ENCODE results near the gene FAM50B. TPM values are rescaled to one million over a fixed set of nuclear protein-coding genes. Genes with fewer than 3 reads are reported as not detected.
"Not testable (repeated sequence)": the region's sequence is repeated elsewhere in the genome, so short reads cannot be mapped to it uniquely, and the experiment has no call there.

Gene FAM50B
- total RNA-seq, 1 donor from 2014 or later = 4.4 TPM

DNA sequence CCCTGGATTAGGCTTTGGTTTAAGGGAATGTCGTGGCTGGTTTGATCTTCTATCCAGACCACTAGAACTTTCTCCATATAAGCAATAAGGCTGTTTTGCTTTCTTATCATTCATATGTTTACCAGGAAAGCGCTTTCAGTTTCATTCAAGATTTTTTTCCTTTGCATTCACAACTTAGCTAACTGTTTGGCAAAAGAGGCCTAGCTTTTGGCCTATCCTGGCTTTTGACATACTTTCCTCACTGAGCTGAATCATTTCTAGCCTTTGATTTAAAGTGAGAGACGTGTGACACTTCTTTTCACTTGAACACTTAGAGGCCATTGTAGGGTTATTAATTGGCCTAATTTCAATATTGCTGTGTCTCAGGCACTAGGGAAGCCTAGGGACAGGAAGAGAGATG is 1.7 kb upstream of the FAM50B start:
- DNase-seq (ENCODE audit: low read depth in 2 of 2) = no peak

DNA sequence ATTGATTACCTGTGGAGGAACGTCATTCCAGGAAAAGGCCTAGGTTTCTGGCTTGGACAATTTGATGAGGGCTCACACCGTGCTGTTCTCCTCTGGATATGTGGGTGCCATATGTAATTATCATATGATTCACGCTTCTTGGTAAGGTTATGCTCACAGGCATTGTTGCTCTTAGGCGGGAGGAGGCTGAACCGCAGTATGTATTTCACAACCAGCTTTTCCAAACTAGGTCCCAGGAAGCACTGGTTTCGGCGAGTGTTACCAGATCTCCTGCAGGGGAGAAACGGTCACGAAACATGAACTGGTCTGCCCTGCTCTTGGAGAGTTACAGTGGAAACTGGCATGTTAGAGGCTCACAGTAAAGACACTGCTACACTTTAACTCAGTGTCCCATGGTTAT is 793 bp upstream of the FAM50B start:
- DNase-seq (ENCODE audit: low read depth in 2 of 2) = no peak

DNA sequence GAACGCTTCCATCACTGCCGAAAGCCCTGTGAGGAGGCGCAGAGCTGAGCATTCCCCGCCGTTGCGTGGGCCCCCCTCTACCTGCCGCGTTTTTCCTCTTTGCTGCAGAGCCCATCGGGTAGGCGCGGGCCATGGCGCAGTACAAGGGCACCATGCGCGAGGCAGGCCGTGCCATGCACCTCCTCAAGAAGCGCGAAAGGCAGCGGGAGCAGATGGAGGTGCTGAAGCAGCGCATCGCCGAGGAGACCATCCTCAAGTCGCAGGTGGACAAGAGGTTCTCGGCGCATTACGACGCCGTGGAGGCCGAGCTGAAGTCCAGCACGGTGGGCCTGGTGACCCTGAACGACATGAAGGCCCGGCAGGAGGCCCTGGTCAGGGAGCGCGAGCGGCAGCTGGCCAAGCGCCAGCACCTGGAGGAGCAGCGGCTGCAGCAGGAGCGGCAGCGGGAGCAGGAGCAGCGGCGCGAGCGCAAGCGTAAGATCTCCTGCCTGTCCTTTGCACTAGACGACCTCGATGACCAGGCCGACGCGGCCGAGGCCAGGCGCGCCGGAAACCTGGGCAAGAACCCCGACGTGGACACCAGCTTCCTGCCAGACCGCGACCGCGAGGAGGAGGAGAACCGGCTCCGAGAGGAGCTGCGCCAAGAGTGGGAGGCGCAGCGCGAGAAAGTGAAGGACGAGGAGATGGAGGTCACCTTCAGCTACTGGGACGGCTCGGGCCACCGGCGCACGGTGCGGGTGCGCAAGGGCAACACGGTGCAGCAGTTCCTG is 693 bp downstream of the FAM50B start:
- peak in 1 of 2 donors; percentile 25 for DNase-seq (ENCODE audit: low read depth in 2 of 2)

DNA sequence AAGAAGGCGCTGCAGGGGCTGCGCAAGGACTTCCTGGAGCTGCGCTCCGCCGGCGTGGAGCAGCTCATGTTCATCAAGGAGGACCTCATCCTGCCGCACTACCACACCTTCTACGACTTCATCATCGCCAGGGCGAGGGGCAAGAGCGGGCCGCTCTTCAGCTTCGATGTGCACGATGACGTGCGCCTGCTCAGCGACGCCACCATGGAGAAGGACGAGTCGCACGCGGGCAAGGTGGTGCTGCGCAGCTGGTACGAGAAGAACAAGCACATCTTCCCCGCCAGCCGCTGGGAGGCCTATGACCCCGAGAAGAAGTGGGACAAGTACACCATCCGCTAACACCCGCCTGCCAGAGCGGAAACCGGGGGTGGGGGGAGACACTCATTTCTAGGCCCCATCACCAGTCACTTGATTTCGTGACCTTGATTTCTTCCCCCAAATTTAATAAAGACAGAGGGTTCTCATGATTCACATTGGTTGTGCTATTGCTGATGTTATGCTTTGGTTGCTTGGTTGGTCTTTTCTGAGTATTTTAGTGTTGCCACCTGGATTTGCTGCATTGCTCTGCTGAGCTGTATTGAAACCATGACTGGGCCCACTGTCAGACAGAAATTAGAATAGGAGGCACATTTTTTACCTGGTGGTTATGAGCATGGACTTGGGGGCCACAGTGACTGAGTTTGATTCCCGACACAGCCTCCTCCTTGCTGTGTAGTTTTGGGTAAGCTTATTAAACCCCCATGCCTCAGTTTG is 1.5 kb downstream of the FAM50B start:
- DNase-seq (ENCODE audit: low read depth in 2 of 2) = no peak

DNA sequence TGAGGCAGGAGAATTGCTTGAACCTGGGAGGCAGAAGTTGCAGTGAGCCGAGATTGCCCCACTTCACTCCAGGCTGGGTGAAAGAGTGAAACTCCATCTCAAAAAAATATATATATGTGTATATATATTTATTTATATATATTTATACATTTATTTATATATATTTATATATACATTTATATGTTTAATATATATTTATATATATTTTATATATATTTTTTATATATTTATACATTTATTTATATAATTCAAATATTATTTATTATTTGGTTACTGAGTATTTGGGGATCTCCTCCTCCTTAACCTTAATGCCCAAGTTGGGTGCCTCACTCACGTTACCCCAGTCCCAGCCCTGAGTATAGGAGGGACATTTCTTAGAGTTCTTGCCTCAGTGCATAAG is 2.7 kb downstream of the FAM50B start:
- DNase-seq (ENCODE audit: low read depth in 2 of 2) = no peak

DNA sequence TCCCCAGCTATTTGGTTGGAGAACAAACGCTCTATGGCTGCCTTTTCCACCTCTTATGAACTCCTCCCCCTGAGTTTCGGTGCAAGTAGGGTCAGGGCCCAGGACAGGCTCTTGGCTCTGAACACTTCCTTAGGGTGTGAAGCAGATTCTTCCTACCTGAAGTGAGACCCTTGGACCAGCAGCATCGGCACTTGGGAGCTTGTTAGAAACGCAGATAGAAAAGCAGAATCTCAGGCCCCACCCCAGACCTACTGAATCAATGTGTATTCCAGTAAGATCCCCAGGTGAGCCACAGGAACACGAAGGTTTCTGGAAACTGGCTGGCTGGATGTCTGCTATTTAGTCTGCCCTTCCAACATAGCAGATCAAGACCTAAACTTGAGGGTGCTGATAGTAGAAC is 3.2 kb downstream of the FAM50B start:
- DNase-seq (ENCODE audit: low read depth in 2 of 2) = no peak

DNA sequence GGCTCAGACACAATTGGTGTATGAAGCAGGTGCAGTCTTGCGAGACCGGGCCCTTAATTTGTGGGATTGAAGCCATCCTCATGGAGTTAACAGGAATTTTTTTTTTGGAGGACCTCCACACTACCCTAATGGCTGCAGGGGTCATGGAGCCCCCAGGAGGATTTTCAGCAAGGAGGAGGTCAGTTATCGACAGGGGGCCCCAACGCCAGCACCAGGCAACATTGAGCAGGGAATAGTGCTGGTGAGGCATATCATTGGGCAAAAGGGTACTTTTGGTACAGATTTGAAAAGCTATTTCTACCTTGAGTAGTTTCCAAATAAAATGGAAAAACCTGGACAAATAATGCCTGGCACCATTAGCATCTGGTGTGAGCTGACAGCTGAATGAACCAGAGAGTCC is 6.7 kb downstream of the FAM50B start:
- DNase-seq (ENCODE audit: low read depth in 2 of 2) = no peak

DNA sequence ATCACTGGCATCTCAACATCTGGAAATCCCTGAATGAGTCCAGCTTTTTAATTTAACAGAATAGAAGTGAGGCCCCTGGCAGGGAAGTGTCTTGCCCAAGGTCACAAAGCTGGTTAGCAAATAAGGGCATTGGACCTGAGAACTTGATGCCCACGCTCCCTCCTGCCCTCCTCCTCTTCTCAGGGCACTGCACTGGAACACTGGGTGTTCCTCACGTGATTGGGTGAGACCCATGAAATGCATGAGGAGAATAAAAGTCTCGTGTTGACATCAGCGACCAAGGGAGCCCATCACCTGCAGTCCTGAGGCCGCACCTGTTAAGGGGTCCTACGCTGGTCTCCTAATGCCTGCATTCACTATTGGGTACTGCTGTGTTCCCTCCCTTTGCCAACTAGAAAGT is 7.4 kb downstream of the FAM50B start:
- no peak for DNase-seq (ENCODE audit: low read depth in 2 of 2)

DNA sequence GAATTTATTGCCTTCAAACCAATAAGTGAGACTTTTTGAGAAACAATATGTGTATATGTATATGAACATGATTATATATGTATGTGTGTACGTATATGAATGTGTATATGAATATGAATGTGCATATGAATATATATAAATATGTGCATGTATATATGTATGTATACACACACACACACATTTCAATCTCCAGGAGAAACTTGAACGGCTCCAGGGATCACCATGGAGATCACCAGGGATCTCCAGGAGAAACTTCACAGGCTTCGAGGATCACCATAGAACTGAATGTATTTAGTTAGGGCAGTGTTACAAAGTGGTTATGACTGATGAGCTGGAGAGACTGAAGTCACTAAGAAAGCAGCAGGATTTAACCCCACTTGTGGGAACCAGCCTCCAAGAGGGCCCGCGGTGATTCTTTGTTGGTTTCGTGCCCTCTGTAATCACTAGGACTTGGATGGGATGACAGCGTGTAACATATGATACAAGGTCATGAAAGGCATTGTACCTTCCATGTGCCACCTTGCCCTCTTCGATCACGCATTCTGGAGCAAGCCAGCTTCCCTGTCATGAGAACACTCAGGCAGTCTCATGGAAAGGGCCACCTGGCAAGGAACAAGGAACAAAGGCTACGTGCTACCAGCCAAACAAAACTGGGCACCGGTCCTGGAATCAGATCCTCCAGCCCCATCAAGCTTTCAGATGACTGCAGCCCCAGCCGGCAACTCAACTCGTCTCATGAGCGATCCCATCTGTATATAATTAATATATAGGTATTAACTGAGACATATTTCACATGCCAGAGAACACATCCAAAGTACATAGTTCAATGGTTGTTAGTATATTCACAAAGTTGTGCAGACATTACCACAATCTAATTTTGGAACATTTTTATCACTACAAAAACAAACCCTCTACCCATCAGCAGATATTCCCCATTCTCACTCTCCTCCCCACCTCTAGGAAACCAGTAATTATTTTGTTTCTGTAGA is 8.6 kb downstream of the FAM50B start:
- DNase-seq (ENCODE audit: low read depth in 2 of 2) = no peak

DNA sequence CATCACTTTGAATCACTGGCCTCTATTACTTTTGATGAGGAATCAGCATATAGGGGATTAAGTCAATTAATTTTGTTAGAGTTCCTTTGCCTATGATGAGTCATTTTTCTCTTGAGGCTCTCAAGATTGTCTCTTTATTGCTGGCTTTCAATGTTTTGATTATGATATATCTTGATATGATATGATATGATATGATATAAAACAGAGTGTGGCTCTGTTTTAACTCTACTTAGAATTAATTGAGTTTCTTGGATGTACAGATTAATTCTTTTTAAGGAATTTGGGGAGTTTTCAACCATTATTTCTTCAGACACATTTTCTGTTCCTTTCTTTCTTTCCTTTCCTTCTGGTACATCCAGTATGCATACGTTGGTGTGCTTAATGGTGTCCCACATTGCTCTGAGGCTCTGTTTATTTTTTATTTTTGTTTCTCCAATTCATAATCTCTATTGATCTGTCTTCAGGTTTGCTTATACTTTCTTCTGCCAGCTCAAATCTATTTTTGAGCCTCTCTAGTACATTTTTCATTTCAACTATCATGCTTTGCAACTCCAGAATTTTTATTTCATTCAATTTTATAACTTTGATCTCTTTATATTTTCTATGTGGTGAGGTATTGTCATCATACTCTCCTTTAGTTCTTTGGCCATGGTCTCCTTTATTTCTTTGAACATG is 10.8 kb downstream of the FAM50B start:
- DNase-seq (ENCODE audit: low read depth in 2 of 2) = no peak

DNA sequence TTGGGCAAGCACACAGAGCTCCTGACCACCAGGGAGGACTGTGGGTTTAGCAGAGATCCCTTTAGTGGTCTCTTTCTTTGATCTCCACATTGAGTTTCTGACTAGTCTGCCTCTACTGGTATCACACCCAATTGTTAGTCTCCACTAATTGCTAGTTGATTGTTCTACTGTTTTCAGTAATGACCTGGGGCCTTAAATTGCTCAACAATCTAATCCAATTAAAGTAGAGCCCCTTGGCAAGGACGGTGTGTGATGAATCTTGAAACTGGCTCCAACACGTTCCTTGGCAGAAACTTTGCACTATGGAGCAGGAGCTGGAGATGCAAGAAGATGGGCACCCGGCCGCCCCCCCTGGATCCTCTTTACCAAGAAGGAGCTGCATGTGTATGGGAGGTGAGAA is 12.3 kb downstream of the FAM50B start:
- no peak for DNase-seq (ENCODE audit: low read depth in 2 of 2)

DNA sequence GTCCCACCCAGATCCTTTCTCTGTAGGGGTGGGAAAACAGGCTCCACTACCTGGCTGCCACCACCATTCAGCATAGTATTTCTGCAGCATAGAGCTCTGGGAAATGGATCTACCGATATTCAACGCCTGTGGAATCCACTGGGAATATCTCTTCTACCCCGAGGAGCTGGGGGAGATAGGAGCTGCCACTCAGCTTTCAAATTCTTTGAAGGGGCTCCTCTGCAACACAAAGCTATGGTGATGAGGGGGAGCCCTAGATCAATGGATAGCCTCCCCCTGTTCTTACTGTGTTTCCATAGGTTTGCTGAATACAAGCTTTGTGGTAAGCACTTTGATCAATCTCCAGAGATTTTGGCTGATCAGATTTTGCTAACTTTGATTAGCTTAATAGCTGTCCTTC is 12.9 kb downstream of the FAM50B start:
- DNase-seq (ENCODE audit: low read depth in 2 of 2) = no peak

DNA sequence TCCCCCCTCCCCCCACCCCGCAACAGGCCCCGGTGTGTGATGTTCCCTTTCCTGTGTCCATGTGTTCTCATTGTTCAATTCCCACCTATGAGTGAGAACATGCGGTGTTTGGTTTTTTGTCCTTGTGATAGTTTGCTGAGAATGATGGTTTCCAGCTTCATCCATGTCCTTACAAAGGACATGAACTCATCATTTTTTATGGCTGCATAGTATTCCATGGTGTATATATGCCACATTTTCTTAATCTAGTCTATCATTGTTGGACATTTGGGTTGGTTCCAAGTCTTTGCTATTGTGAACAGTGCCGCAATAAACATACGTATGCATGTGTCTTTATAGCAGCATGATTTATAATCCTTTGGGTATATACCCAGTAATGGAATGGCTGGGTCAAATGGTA is 14.1 kb downstream of the FAM50B start:
- DNase-seq (ENCODE audit: low read depth in 2 of 2) = not testable (repeated sequence)

DNA sequence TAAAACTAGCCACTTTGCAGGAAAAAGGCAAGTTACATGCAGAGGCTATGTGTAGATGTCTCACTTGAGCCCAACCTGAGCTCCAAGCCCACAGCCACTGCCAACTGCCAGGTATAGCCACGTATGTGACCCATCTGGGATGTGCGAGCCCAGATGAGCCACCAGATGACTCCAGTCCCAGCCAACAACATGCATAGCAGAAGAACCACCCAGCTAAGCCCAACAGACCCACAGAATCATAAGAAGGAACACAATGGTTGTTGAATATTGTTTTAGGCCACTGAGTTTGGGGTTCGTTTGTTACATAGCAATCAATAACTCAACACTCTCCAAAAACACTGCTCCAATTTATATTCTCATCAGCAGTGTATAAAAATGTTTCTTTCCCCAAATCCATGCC is 16.3 kb downstream of the FAM50B start:
- DNase-seq (ENCODE audit: low read depth in 2 of 2) = no peak

DNA sequence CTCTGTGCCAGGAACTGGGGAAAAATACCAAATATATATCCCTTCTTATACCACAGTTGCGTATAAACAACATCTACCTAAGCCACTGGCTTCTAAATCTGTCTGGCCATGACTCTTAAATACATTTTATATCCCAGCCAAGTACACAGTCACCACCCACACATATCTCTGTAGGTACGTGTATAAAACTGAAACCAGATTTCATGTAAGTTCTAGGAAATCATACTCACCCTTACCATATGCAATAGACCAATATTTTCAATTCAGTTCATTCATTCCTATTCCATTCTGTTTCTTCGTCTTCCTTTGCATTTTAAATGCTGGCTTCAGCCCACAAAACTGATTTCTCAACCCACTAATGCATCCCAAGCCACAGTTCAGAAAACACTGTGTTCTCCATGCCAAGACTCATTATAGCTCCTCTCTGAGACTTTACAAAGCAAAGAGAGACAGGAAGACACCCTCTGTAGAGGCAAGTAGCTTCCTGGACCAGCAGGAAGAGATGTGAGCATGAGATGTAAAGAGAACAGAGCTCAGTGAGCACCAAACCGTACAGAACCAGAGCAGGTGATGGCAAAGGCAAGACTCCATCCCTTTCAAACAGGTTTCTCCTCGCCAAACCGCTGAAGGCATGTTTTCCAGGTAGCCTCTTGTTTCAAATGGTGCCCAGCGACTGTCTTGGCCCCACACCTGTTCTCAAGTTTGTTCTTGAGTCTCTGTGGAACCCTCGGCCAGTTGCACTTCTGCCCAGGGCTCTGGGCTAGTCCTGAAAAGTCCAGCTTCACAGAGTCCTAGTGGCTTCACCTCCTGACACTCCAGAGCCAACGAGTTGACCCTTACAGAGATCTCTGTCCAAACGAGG is 18.7 kb downstream of the FAM50B start:
- peak in 1 of 2 donors; percentile 38 for DNase-seq (ENCODE audit: low read depth in 2 of 2)

DNA sequence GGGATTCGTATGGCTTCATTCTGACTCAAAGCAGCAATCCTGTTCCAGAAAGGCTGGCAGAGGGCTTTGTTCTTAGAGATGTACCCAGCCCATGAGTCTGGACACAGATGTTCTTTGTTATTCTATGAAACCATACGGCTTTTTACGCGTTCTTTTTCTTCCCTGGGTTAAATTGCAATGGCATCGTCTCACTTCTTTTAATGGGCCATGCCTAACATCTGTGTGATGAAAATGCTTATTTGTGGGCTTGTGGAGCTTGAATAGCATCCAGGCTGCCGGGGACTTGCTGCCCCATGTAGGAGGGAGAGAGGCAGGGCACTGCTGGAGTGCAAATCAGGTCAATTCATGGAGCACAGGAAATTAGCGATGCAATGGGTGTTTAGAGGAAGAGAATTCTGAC is 19.4 kb downstream of the FAM50B start:
- no peak for DNase-seq (ENCODE audit: low read depth in 2 of 2)

DNA sequence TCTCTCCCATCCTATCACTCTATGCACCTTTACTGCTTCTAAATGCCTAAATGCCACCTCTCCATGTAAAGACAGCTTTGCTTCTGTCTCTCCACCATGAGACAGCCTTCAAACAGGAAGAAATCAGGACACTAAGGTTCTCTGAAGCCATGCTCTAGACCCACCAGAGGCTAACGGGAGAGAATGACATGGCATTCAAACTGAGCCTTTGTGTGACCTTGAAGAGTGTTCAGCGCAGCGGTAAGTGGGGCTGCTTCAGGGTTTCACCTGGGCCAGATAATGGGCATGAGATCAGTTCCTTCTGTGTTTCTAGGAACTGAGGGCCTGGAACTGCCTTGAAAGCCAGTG is 20.1 kb downstream of the FAM50B start:
- DNase-seq (ENCODE audit: low read depth in 2 of 2) = no peak

DNA sequence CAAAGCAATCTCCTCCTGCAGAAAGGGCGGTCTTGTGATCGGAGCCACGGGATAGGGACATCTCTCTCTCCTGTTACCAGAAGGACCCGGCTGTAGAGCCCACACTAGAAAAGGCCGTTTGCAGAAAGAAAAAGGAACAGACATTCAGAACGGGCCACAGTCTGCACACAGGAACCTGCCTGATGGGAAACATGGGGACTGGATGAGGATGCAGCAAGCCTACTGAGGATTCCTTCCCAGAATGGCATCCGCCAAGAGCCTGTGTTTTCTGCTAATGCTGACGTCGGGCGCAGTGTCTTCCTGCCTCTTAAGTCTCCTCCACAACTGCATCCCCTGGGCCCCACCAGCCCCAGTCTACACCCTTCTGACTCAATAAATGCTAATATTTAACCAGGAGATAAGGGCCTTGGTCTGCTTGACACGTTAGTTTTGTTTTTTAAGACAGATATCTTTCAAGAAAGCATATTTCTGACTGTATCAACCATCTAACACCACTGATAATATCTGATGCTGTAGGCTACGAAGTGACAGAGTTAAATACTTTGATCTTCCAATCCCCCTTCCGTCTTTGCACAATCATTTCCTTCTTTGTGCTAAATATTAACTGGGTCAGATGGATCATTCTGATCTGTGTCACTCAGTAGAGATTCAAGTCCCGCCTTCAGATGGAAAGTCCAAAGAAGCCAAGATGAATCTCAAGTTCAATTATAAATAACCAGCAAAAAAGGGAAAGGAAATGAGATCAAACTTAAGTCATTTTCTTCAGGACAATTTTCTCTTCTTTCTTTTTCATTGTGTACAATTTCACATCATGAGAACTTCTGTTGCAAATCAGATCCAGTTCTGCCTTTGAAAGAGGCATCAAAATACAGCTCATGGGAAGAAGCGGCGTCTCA is 20.7 kb downstream of the FAM50B start:
- DNase-seq (ENCODE audit: low read depth in 2 of 2) = no peak

DNA sequence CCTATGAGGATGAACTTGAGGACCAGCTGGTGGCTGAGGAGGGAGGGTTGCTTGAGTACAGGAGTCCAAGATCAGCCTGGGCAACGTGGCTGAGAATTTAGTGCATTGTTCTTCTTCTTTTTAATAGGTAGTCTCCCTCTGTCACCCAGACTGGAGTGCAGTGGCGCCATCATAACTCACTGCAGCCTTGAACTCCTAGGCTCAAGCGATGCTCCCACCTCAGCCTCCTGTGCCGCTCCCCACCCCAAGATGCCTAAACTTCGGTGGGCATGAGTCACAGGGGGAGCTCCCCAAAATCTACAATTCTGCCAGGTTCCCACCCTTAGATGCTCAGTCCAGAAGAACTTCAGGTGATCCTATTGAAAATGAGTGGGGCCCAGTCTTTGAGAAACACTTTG is 21.4 kb downstream of the FAM50B start:
- no peak for DNase-seq (ENCODE audit: low read depth in 2 of 2)

DNA sequence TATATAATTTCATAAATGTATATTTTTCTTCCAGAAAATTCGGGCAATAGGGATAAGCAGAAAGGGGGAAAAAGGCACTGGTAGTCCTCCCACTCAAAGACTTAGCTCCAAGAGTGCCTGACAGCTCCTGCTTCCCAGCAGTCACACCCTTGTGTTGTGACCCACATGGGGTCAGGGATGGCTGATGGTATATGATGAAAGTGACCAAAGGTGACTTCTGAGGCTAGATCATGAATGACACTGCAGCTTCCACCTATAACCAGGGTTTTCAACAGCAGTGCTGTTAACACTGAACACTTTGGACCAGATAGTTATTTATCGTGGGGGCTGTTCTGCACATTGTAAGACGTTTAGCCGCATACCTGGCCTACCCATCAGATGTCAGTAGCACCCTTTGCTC is 22.3 kb downstream of the FAM50B start:
- no peak for DNase-seq (ENCODE audit: low read depth in 2 of 2)

Data from dermis microvascular lymphatic vessel endothelial cell (primary cell).